GOT3 (cell line): ENCODE data around the gene LRRN3.

Source experiments
- DNase-seq: peaks from one replicate; lab custom pipeline; 2025; ENCODE audit warnings: mixed read lengths; lab: John Stamatoyannopoulos, UW

Gene LRRN3

DNA sequence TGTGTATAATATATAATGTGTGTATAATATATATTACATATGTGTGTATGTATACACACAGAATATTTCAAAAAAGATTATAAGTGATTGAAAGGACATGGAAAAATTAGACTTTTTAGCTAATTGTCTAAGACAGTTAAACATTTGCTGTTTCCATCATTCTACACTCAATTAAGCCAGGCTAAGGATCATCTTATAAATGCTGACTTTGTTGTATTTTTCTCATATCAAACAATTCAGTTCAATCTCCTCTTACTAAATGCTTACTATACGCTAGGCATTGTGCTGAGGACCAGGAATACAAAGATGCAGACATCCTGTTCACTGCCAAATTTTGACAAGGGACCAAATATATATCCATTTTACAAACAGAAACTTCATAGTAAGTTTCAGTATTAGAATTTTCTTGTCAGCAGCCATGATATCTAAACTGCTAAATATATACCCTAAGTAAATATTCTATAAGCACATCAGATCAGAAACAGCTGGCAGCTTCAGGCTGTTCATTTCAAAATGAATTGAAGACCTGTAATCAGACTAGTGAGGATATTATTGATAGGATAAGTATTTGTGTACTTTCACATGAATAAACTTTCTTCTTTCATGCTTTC lies 10.3 kb upstream of the LRRN3 start:
- DNase-seq, result no peak

DNA sequence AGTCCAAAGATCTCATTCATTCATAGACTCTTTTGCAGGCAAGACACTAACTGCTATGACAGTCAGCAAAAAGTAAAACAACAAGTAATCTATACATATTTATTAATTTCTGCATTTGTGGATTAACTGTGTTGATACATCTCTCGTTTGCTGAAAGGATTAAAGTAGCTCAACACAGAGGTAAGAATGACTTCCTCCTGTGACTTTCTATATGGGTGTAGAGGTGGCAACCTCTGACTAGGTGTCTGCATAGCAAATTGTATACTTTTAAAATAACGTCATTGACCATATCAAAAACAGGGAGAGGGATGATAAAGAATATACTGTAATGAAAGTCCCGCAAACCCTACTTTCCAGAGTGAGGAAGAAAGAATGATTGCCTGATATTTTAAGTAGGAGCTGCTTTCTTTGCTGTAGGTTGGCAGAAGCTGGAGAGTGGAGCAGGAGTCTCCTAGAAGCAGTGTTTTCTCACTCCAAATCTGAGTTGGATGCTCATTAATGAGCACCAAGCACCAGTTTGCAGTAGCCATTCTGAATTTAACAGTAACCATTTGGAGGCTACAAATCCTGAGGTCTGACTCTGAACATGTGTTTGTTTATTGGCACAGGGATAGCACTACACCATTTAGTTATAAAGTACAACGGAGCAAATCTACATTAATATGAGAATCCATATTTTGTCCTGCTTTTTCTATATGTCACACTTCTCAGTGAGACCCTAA lies 9.2 kb upstream of the LRRN3 start:
- no peak for DNase-seq

- no peak for DNase-seq
These were observed 8.6 kb upstream of the LRRN3 start for GRCh38 chr7:111082351-111082750.

DNA sequence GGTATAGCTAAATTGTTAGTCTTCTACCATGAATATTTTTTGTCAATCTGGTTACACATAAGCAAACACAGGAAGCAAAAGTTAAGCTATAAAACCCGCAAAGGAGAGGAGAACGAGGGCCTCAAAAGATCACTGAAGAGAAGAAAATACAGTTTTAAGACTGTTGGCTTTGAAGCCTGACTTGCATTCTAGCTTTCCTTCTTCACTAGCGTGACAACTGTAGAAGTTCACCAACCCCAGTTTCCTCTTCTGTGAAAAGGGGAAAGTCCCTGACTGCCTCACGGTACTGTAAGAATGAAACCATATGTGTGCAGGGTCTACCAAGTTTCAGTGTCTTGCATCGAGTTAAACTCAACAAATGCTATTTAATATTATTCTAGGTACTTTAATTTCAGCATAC lies 7.5 kb upstream of the LRRN3 start:
- DNase-seq, result no peak

DNA sequence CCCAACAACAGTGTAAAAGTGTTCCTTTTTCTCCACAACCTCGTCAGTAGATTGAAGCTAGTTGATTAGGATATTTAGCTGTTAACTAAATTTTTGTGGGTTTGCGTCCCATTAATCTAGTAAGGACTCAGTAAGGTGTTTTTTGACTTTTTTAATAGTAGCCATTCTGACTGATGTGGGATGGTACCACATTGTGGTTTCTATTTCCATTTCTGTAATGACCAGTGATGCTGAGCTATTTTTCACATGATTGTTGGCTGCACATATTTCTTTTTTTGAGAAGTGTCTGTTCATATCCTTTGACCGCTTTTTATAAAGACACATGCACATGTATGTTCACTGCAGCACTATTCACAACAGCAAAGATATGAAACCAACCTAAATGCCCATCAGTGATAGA lies 5.6 kb upstream of the LRRN3 start:
- no peak for DNase-seq

DNA sequence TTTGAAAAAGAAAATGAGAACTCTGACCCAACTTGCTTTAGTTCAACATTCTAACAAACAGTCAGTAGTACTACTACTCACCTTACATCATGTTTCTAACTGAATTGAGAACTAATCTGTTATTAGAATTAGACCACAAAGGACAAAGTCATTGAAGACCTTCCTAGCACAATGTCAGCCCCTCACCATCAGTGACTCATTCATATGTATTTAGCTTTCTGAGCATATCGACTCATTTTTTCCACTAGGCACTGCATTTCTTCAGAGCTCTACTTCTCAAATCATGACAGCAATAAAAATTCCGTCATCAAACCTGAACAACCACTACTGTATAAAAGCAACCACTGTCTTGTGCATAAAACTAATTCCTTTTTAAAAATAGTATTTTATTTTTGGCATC lies 4.4 kb upstream of the LRRN3 start:
- DNase-seq, result no peak

DNA sequence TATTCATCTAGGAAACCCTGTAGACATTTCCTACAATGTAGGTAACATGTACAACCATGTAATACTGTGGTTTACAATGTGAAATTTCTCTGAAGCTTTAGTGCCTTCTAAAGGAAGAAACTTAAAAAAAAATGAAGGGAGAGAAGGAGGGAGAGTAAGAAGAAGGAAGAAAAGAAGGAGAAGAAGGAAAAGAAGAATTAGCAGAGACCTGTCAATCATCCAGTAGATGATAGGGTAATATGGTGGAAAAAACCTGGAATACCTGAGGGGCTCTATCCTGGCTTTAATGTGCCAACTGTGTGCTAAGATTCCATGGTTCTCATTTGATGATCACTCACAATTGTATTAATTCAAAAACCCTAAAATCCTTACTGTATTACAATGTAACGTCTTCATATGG lies 2.6 kb upstream of the LRRN3 start:
- no peak for DNase-seq

- no peak for DNase-seq
These were observed 1.0 kb upstream of the LRRN3 start for GRCh38 chr7:111089822-111090426.

- no peak for DNase-seq
These were observed 849 bp downstream of the LRRN3 start for GRCh38 chr7:111091593-111092358.

GRCh38 chr7:111092406-111093236 lies 1.7 kb downstream of the LRRN3 start:
- DNase-seq, result no peak

DNA sequence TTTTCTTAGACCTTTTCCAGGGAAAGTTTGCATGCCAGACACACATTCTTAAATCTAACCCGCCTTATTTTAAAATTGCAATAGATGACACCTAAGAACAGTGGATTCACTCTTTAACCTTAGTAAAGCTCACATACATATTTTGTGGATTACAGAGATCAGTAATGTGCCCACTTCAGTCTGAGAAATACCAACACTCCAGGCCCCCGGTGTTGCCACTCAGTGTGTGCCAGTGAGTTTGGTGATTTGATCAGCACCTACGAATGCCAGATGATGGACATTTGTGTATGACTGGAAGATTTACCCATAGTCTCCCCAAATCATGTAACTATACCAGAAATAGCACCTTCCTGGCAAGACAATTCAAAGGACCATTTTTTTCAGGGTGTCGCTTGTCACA lies 2.6 kb downstream of the LRRN3 start:
- DNase-seq, result no peak

DNA sequence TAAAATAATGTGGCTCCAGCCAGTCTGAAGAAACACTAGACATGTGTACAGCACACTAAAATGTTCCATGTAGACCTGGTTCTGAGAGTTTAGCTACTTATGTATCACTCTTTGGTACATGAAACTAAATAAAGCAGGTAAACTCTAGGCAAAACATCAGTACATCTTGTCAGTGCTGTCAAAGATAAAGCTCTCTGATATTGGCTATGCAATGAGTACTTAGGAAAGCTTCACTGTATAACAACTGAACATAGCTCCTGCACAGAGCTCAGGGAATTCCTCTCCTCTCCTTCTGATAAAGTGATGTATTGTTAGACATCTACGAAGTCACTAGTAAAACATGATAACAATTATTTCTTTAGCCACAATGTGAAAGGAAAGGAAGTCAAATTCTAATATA lies 3.5 kb downstream of the LRRN3 start:
- no peak for DNase-seq

DNA sequence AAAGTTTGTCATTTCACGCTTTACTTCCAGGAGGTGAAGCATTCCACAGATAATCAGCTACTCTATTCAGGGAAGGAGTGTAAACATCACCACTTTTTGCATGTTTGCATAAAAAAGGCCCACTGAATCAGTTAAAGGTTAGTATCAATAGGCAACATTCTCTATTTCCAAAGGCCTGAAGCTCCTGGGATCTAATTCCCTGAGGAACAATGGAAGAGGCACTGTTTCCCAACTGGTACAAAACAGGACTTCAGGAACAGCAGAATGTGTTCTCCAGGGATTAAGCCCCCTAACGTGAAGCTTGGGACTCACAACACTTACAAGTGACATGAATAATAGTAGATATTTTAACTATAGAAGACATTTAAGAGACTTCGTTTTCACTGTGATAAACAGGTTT lies 6.1 kb downstream of the LRRN3 start:
- no peak for DNase-seq

- no peak for DNase-seq
These were observed 7.3 kb downstream of the LRRN3 start for GRCh38 chr7:111098011-111098925.

- no peak for DNase-seq
These were observed 8.0 kb downstream of the LRRN3 start for GRCh38 chr7:111098926-111099250.

DNA sequence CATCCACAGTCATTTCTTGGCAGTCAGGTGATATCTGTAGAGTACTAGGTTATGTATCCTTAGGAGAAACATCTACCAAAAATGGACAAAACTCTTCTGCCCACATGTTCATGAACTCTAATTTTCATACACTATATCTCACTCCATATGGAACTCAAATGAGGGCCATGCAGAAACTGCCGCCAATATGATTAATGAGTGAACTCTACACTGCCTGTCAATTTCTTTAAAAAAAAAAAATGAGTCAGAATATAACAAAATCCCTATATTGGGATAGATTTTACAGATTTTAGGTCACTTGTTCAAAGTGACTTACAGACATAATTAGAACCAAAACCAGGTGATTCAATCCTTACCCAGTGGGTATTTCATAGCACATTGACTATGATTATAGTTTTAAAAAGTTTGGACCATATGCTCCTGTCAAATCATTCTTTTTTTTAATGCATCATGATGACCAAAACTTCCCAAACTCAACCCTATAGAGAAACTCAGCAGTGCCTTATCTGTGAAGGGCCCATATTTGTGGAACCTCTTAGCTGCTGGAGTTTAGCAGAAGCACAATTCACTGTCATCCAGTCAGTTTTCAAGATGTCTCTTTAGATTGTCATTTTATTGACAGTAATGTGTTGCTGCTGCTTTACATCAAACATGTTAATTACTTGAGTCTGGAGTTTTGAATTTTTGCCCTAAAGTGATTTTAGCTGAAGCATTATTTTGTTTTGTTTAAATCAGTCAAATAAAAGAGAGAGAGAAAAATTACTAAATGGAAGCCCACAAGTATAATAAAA lies 11.1 kb downstream of the LRRN3 start:
- DNase-seq, result no peak

- no peak for DNase-seq
These were observed 12.2 kb downstream of the LRRN3 start for GRCh38 chr7:111103136-111103535.

- DNase-seq, result no peak
These were observed 12.8 kb downstream of the LRRN3 start for GRCh38 chr7:111103678-111104274.

GRCh38 chr7:111104710-111105109 lies 13.8 kb downstream of the LRRN3 start:
- DNase-seq, result no peak

DNA sequence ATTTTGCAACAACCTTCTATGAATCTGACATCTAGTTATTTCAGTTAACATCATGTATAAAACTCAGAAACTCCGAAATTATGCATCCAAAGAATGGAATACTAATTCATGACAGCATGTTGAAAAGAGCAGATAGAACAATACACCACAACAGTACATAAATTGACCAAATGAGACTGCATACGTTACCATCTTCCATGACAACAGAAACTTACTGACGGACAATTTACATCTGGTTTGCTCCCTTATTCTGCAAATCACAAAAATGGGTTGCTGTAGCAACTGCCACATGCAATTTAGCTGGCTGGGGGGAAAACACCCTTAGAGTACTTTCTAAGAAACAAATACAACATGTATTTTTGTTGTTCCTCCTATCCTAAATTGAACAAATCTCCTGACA lies 14.3 kb downstream of the LRRN3 start:
- no peak for DNase-seq
